ENCODE data around the gene ZSCAN16. TPM values are rescaled to one million over a fixed set of nuclear protein-coding genes. Genes with fewer than 3 reads are reported as not detected.
A peak's percentile ranks its signal among the peaks of the same experiment; 100 is the strongest.

ZSCAN16 gene
- total and polyA plus RNA-seq, 2 of the 13 experiments (the other 11 are each of a cell fraction or from before 2014, with no cell fraction given): 5.7 to 12.7 TPM

- TF ChIP-seq ZNF253 (CRISPR knock-in tag; IDR thresholded peaks at IDR 0.05; ENCODE audit: borderline replicate concordance) (no peak), IKZF4 (CRISPR knock-in tag; IDR thresholded peaks at IDR 0.05; ENCODE audit: borderline replicate concordance, low read depth, not compliant biosample characterization) (peak; percentile 58), POLR2G (IDR thresholded peaks at IDR 0.05; ENCODE audit: low read depth, low read length) (peak; percentile 99), SRSF4 (IDR thresholded peaks at IDR 0.05; ENCODE audit: low read depth, low read length, poor library complexity, severe bottlenecking) (no peak), ZNF646 (CRISPR knock-in tag; IDR thresholded peaks at IDR 0.05) (no peak), GMEB1 (CRISPR knock-in tag; IDR thresholded peaks at IDR 0.05; ENCODE audit: borderline replicate concordance) (peak; percentile 44; the same call in 1 of the 2 replicates), ISX (CRISPR knock-in tag; conservative IDR thresholded peaks at IDR 0.05) (0 out of 2 replicates have a peak, but pooled peaks have one; percentile 35), SAFB2 (CRISPR knock-in tag; IDR thresholded peaks at IDR 0.05; ENCODE audit: borderline replicate concordance, low read depth) (peak; percentile 87; the same call in 1 of the 2 replicates), CENPT (CRISPR knock-in tag; IDR thresholded peaks at IDR 0.05; ENCODE audit: low read depth) (no peak), TGIF2 (CRISPR knock-in tag; IDR thresholded peaks at IDR 0.05) (0 out of 2 replicates have a peak, but pooled peaks have one; percentile 18), THAP11 (CRISPR knock-in tag; IDR thresholded peaks at IDR 0.05) (peak; percentile 85), NR2C2 (CRISPR knock-in tag; IDR thresholded peaks at IDR 0.05; ENCODE audit: borderline replicate concordance) (peak; percentile 90), HDAC1 (CRISPR knock-in tag; IDR thresholded peaks at IDR 0.05) (peak; percentile 58; the same call in 1 of the 2 replicates), MXI1 (IDR thresholded peaks at IDR 0.05; ENCODE audit: borderline replicate concordance, low read depth, low read length) (peak; percentile 62; the same call in 1 of the 3 replicates), ZNF598 (CRISPR knock-in tag; IDR thresholded peaks at IDR 0.05; ENCODE audit: borderline replicate concordance) (0 out of 2 replicates have a peak, but pooled peaks have one; percentile 54), ZNF367 (CRISPR knock-in tag; IDR thresholded peaks at IDR 0.05; ENCODE audit: borderline replicate concordance) (peak; percentile 65; the same call in 1 of the 2 replicates), MXD4 (CRISPR knock-in tag; IDR thresholded peaks at IDR 0.05) (peak; percentile 80), ZNF747 (CRISPR knock-in tag; IDR thresholded peaks at IDR 0.05; ENCODE audit: borderline replicate concordance) (0 out of 2 replicates have a peak, but pooled peaks have one; percentile 48), ZEB1 (IDR thresholded peaks at IDR 0.05; ENCODE audit: insufficient replicate concordance, low read depth) (no peak), POGZ (CRISPR knock-in tag; IDR thresholded peaks at IDR 0.05) (peak; percentile 80; the same call in 1 of the 2 replicates), ZNF749 (CRISPR knock-in tag; IDR thresholded peaks at IDR 0.05; ENCODE audit: borderline replicate concordance) (no peak)
These were observed 37.1 kb downstream of the ZSCAN16 start (continued) for GRCh38 chr6:28161410-28162079.
